CD4-positive, alpha-beta T cell treated with Interleukin-21 for 1 hour (primary cell): ENCODE measurements around the gene CAMSAP1.
A peak's percentile ranks its signal among the peaks of the same experiment; 100 is the strongest.

ENCODE experiments used
- DNase-seq: peaks from one replicate; pipeline ENCODE4 v3.0.0-alpha.2; 2020

Gene CAMSAP1

DNA sequence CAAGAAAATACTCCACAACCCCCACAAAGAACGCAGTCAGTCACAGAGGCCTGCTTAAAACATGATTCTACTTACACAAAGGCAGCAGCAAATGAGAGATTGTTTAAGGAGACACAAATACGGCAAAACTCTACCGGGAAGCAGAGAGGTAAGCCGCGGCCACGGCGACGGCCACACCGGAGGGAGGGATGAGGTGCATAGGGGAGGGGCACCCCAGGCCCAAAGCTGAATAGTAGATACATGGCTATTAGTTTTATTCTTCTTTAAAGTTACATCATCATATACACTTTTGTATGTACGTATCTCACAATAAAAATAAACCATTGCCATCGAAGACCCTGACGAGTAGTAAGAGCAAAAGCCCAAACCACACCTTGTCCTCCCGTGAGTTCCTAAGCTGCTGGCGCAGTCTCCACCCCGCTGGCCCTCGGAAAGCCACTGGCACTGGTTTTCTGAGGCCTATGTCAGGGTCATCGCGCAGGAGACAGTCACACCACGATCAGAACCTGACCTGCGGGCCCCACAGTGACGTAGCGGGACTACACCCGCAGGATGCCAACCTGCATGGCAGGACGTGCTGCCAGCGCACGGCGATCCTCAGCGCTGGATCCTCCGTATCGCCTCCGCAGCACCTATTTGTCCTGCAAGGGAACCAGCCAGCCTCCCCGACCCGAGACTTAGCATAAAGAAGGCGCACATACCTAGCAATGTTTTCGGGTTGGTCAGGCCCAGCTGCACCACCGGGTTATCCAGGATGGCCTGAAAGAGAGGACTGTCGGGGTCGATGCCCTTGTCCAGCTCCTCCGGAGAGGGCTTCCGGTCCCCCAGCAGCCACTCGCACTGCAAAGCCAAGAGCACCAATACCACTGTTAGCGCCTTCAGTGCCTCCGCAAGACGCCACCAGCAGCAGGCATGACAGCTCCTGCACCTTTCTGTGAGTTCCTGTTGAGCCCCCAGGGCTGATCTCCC lies 30.5 kb upstream of the CAMSAP1 start:
- DNase-seq, result no peak

DNA sequence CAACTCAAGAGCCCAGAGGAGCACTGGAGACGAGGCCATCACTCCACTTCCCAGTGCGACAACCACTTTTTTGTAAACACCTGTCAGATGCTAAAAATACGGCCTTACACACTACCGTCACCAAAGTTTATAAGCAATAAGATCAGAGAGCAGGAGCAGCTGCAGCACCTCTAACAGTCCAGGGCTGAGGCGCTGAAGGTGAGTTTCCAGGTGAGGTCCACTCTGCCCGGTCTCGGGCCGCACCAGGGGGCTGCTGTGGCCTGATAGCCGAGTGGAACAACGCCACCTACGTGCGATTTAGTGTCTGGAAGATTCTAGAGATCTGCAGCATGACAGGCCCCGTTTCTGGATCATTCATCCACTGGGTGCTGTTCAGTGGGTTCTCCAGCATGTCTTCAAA lies 25.8 kb upstream of the CAMSAP1 start:
- no peak for DNase-seq

DNA sequence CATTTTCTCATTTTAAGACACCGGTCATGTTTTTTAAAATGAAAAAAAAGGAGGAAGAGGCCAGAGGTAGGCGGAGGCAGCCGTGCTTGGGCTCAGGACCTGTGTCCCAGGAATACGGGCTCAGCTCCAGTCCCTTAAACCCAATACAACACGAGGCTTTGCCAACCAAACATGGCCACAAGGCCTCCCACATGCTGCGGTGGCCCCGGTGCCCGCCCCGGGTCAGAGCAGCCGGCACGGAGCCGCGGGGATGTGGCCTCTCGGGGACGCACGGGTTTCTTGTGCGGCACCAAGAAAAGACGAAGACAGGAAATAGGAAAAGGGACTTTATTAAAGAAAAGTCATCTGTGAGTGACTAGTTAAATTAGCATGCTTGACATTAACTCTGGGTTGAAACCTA lies 25.3 kb upstream of the CAMSAP1 start:
- DNase-seq, result no peak

DNA sequence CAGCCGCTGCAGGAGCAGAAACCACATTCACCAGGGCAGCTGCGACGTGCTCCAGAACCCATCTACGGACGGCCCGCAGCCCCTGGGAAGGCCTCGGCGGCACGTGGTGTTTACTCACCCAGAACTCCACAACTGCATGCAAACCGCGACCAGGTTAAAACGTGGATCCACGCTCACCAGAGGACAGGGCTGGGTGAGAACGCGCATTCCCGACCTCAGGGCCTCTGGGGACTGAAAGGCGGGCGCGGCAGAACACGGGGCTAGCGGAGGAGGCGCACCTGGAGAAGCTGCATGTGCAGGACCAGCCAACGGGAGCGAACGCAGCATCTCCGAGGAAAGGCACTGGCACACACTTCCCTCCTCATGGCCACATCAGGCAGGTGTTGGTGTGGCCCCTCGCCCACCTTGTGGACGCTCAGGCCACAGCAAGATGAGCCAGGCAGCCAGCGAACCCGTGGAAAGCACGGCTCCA lies 24.0 kb upstream of the CAMSAP1 start:
- DNase-seq, result no peak

DNA sequence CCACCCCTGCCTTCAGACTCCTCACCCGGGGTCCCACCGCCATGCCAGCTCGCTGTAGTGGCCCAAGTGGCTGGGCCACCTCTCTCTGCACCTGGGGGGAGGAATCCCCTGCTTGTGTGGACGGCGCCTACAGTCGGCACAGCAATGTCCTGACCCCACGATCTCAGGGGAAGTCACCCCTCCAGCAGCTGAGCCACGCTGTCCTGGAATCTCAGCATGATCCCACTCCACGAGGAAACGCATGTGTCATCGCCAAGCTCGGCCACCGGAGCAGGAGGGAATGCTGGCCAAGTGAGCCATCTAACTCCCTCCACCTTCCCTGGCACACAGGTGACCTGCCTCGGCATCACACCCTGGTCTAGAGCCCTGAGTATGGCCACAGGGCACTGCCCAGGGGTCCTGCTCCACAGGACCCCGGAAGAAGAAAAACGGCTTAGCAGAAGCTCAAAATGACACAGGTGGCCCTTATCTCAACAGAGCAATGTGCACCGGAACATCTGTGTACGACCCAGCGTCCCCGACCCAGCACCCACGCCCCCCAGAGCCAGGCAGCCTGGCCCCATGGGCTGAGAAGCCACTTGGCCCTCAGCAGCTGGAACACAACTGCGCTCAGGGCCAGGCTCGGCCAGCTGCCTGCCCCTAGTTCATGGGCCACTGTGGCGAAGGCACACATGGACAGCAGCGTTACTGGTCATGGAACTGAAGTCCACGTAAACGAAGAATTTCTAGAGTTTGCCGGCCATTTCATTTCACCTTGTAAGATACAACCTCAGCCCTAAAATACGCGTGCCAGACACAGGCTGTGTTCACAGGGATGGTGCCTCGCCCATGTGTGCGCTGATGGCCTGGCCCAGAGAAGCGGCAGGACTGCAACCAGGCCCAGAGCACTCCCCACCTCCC lies 23.4 kb upstream of the CAMSAP1 start:
- DNase-seq, result no peak

DNA sequence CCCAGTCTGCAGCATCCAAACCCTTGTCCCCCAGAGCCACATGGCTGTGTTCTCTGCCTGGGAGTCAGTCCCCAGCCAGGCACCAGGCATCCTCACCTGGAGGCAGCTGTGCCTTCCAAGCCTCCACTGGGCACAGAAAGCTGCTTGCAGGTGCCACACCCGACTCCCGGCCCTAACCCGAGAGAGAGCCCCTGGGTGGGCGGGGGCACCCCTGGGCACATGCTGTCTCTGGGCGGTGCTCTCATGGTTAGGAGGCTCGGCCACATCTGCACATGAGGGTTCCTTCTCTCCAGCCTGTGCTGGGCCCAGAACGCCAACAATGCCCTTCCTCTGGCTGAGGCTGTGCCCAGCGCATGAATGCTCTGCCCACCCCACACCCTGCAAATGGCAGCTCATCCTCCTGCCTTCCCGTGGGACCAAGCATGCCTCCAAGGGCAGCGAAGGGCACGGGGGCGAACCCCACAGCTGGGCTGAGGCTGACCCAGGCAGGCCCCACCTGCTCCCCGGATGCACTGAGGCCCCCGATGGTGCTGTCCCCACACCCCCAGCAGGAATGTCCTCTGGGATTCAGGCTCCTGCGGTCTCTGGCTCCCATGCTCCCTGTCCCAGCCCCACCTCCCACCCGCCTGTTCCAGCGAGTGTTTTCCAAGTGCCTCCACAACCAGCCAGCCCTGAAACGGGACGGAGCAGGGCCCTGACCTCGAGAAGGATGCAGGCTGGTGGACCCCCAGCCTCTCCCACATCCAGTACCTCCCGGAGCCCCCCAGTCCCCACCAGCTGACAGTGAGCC lies 22.5 kb upstream of the CAMSAP1 start:
- DNase-seq, result no peak

DNA sequence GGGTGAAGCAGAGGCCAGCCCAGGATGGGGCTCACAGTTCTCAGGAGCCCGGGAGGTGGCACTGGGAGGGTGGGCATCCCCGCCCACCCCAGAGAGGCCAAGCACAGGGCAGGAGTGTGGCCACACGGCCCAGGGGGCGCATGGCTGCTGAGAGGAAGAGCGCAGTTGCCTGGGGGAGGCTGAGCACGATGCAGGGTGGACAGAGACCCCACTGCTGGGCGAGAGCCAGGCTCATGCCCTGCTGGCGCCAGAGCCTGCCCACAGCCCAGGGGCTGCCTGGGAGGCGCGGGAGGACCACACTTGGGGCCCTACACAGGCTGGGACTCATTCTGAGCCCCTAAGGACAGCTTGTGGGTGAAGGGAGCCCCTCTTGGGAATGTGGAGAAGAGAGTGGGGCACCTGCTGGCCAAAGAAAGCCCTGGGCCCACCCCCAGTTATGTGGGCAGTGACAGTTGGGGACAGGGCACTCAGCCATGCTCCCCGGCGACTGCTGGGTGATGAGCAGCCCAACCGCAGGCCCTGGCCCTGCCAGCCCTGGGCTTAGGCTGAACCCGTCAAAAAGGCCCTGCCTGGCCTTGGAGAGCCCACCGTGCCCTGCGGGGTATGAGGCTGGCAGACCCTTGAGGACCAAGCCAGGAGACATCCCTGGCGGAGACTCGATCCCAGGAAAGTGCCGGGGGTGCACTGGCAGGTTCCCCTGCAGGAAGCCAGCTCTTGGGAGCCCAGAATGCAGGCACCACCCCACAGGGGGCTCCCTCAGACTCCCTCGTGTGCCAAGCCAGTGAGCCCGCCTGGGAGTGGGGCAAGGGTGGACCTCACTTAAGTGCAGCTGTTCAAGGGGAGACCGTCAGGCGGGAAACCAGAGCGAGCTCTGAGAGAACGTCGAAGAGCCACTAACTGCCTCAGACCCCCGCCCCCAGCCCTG lies 21.6 kb upstream of the CAMSAP1 start:
- no peak for DNase-seq

DNA sequence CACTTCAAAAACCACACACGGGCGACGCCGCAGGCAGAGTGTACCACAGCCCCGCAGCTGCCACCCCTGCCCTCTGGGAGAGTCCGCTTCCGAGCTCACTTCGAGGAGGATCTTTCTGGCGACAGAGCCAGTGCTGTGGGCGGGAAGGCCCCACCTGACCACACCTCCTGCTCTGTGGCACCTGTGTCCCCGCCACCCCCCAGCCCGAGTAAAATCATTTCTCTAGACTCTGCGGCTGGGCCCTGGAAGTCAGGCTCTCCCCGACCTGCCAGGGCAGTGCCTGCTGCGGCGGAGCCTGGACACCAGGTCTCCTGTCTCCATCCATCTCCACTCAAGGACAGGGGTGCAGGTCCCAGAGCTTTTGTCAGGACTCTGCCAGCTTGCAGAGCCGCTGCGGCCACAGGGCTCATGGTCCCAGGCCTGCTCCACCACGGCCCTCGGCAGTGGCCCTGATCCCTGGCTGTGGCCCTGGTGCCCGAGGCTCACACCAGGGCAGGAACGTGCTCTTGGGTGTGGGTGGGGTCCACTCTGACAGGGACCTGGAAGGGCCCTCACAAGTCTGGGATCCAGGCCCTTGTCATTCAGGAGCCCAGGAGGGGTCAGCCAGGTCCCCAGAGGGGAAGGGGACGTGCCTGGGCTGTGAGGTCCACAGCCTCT lies 20.9 kb upstream of the CAMSAP1 start:
- DNase-seq, result no peak

DNA sequence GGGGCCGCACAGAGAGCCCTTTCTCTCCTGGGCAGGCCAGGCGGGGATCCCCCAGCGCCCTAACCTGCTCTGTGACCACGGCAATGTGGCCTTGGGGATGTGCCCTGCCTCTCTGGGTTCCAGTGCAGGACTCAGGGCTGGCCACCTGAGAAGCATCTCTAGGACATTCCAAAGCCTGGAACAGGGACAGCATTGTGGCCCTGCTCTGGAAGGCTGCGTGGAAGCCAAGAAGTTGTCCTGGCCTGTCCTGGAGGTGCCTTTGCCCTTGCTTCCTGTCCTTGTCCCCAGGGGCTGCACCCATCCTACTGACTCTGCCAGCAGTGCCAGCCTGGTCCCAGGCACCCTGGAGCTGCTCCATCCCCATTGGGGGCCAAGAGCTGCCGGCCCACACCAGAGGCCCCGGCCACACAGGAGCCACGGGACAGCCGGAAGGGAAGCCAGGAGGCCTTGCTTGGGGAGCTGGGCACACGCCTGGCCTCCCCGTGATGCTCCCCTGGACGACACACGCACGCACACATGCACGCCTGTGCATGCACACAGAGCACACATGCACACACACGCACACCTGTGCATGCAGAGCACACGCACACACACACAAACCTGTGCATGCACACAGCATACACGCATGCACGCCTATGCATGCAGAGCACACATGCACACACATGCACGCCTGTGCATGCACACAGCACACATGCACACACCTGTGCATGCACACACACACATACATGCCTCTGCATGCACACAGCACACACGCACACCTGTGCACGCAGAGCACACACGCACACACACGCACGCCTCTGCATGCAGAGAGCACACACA lies 20.1 kb upstream of the CAMSAP1 start:
- DNase-seq, result no peak

DNA sequence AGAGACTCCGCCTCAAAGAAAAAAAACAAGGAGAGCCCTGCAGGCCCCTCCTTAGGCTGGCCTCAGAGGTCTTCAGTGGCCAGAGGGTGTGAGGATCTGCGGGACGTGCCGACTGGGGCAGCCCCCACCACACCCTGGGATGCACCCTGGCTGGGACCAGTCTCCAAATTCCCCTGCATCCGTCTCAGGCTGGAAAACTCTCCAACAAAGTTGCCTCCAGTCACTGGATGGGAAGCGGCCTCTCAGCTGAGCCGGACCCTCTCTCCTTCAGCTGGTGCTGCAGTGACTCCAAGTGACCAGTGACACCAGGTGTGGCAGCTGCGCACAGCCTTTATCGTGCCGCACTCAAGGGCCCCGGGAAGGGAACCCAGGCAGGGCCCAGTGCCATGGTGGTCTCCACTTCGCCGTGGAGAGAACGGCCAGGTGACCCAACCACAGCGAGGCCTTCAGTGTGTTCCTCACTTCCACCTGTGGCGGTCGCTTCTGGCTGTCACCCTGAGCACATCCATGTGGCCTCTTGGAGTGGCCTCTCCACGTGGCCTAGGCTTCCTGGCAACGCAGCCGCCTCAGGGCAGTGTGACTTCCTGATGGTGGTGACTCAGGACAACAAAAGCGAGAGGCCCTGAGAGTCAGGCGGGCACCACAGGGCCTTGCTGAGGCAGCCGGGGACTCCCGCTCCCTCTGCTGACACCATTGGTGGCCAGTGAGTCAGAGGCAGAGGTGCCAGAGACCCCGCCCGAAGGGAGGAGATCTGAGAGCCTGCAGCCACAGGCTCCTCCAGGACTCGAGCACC lies 19.3 kb upstream of the CAMSAP1 start:
- DNase-seq, result peak; percentile 17

DNA sequence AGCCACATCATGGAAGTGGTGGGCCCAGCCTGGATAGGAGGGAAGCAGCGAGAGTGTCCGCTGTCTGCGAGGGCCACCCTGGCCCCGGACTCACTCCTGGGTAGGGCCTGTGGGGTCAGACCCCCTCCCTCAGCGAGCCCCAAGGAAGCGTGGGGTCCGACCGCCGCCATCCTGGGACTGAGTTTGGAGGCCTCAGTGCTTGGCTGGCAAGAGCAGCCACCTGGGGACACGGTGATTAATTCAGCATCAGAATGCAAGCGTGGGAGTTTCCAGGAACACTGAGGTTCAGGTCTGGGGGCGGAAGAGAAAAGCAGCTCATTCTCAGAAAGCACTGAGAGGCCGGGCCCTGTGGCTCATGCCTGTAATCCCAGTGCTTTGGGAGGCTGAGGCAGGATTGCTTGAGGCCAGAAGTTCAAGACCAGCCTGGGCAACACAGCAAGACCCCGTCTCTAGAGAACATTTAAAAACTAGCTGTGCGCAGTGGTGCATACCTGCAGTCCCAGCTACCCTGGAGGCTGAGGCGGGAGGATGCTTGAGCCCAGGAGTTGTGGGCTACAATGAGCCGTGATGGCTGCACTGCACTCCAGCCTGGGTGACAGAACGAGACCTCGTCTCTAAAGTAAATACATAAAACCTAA lies 18.3 kb upstream of the CAMSAP1 start:
- no peak for DNase-seq

DNA sequence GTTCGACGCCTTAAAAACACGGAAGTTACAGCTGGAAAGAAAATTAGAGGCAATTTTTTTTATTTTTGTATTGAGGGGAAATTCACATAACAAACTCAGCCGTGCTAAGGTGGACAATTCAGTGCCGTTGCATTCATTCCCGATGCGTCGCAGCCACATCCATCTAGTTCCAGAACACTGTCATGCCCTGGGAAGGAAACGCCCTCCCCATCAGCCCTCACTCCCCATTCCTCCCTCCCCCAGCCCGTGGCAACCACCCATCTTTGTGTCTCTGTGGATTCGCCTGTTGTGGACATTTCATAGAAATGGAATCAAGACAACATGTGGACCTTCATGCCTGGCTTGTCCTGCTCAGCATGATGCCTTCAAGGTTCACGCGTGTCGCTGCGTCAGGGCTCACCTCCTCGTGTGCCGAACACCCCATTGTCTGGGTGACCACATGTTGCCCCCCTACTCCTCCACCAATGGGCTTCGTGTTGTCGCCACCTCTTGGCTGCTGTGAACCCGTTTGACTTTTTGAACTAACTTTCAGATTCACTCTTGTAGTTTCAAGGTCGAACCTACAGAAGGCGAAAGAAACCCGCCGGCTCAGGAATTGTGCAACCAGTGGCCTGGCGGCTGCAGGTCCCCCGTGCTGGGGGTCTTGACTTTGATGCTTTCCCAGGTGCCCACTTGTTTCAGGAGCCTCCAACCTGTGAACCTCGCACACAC lies 17.4 kb upstream of the CAMSAP1 start:
- DNase-seq, result no peak

DNA sequence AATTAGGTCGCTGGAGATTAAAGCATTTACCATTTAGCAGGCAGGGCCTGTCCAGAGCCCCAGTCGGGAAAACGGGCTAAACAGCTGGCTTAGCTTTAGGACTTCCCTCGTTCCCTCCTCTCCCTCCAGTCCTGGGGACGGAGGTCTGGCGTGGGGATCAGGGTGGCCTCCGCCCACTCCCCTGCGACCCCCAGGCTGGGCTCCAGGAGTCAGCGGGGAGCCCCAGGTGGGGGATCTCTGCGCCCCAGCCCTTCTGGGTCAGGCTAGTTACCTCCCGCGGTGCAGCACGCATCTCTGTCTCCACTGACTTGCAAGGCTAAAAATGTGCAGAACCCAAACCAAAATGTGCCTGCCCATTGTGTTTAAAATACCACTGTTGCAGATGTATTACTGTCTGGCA lies 16.2 kb upstream of the CAMSAP1 start:
- DNase-seq, result no peak

DNA sequence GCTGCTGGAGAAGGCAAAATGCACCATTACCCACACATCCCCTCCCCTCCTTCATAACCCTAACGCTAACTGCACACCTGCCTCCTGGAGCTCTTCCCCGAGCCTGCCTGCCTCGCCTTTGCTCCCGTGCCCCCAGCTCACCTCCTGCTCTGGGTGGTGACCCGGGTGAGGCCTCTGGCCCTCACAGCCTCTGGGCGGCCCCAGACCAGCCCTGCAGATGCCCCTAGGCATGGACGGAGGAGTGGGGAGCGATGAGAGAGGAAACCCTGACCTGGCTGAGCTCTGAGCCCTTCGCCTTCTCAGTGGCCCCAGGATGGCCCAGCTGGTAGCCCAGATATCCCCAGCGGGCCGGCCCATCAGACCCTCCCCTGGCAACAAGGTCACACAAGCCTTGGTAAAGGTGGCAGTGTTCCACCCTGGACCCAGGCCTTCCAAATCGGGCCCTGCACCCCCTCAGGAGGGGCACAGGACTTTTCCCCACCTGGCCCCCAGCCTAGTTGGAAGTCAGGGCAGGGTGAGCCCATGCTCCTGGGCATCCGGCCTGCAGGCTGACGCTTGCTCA lies 14.5 kb upstream of the CAMSAP1 start:
- no peak for DNase-seq

DNA sequence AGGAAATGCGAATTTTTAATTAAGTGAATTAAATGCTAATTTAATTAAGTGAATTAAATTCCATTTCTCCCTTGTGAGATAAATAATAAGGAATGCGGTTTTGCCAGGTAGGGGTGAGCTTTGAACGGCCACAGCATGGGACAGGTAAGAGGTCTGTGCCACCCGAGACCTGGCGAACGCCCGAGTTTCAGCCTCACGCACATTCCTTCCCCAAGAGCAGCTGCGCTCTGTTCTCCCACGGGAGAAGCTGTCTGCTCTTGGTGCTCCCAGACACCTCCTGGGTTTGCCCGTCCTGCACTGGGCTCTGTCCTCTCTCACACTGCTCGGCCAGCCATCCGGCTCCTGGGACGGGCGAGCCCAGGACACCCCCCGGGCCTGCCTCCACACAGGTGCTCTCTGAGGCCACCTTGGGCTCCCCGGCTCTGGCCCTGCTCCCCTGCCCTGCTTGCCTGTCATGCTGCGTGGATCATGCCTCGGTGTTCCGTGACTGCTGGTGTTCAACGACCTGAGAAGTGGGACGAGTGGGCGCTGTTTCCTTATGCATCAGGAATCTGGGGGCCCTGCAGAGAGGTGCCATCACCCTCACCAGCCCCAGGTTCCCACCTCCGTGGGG lies 13.7 kb upstream of the CAMSAP1 start:
- no peak for DNase-seq

DNA sequence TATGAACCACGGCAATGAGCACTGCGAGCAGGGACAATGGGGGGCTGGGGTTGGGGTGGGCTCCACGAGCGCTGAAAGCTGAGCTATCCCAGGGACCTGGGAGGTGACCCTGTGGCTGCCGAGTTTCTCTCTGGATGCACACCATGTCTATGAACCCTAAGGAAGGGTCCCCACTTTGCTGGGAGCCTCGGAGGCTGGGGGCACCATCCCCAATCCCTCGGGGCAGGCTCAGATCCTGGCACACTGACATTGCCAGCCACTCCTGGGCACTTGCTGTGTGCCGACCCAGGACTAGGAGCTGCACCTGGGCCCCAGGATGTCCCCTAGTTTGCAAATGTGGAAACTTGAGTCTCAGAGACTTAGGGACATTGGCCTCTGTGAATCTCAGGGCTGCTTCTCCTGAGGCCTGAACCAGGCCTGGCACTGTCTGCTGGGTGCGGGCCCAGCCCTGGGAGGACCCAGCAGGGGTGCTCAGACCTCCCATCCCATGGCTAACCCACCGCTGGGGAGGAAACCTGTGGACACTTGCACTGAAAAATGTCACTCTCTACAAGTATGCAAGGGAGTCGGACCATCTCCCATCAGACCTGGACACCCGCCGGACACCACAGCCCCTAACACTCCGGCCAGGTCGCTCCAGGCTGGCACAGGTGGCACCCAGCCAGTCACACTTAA lies 13.0 kb upstream of the CAMSAP1 start:
- DNase-seq, result no peak
